CD8-positive, alpha-beta memory T cell (primary cell): Measurements from ENCODE around the gene KPNA1. TPM values are rescaled to one million over a fixed set of nuclear protein-coding genes. Genes with fewer than 3 reads are reported as not detected.

ENCODE experiments used
- CTCF ChIA-PET: fragments of 350-600 bp; sonication (Branson Sonifier 250); formaldehyde crosslinking; loops from one replicate; lab custom pipeline; 2021; ENCODE audit warnings: antibody characterized with exemption; lab: Charles Lee
- POLR2A ChIA-PET: fragments of 350-600 bp; sonication (Branson Sonifier 250); formaldehyde crosslinking; loops from one replicate; lab custom pipeline; 2021; ENCODE audit warnings: antibody characterized with exemption; lab: Charles Lee
- DNase-seq, 5 donors: peaks; one replicate each; pipeline versions ENCODE4 v3.0.0 to v3.0.0-alpha.2; 2020 to 2022; ENCODE audit warnings: mixed read lengths in 1 of 5
- H3K27ac ChIP-seq: one replicate; pipeline ENCODE4 v1.7.0; 2013; ENCODE audit warnings: low read depth, mild to moderate bottlenecking, low read length, moderate library complexity
- H3K27me3 ChIP-seq: 2 replicates; pipeline ENCODE4 v1.7.0; 2013; ENCODE audit warnings: low read length, mild to moderate bottlenecking; ENCODE audit not compliant: insufficient read depth, poor library complexity, severe bottlenecking
- H3K36me3 ChIP-seq: 2 replicates; pipeline ENCODE4 v1.7.0; 2013; ENCODE audit warnings: mild to moderate bottlenecking, low read length, moderate library complexity; ENCODE audit not compliant: insufficient read depth
- H3K4me1 ChIP-seq: 2 replicates; pipeline ENCODE4 v1.7.0; 2013; ENCODE audit warnings: mild to moderate bottlenecking, low read length, moderate library complexity; ENCODE audit not compliant: insufficient read depth
- H3K4me3 ChIP-seq: 2 replicates; pipeline ENCODE4 v1.7.0; 2013; ENCODE audit warnings: mild to moderate bottlenecking, low read length
- H3K9me3 ChIP-seq: 2 replicates; pipeline ENCODE4 v1.7.0; 2013; ENCODE audit warnings: mild to moderate bottlenecking, low read length
- H3K27ac Mint-ChIP-seq, 8 donors: one replicate each; pipeline ENCODE4 v1.8.0; 2020 to 2021; ENCODE audit warnings: mixed read lengths in 8 of 8, mild to moderate bottlenecking in 6 of 8, inconsistent platforms in 3 of 8, moderate library complexity in 3 of 8
- H3K27me3 Mint-ChIP-seq, 2 donors: one replicate each; pipeline ENCODE4 v1.8.0; 2020 to 2021; ENCODE audit warnings: mixed read lengths in 2 of 2, mild to moderate bottlenecking in 1 of 2, moderate library complexity in 1 of 2
- H3K36me3 Mint-ChIP-seq, 3 donors: one replicate each; pipeline ENCODE4 v1.8.0; 2020 to 2021; ENCODE audit warnings: mixed read lengths in 3 of 3, inconsistent platforms in 1 of 3, mild to moderate bottlenecking in 1 of 3
- H3K4me1 Mint-ChIP-seq, 3 donors: one replicate each; pipeline ENCODE4 v1.8.0; 2020 to 2021; ENCODE audit warnings: mixed read lengths in 3 of 3, inconsistent platforms in 1 of 3, mild to moderate bottlenecking in 1 of 3
- H3K4me3 Mint-ChIP-seq, 7 donors: one replicate each; pipeline ENCODE4 v1.8.0; 2020 to 2021; ENCODE audit warnings: mixed read lengths in 7 of 7, mild to moderate bottlenecking in 6 of 7, moderate library complexity in 4 of 7, inconsistent platforms in 2 of 7
- H3K9me3 Mint-ChIP-seq, 5 donors: one replicate each; pipeline ENCODE4 v1.8.0; 2020 to 2022; ENCODE audit warnings: mixed read lengths in 5 of 5, mild to moderate bottlenecking in 3 of 5, moderate library complexity in 2 of 5, inconsistent platforms in 1 of 5
- polyA plus RNA-seq: library from polyadenylated mRNA; unstranded; fragments of 300-500 nt; fragmentation: Illumina TruSeq; gene quantifications from one replicate; pipeline ENCODE4 v1.2.3, GENCODE V29; 2021
- total RNA-seq, 2 experiments: library from RNA; stranded (reverse); gene quantifications; one replicate each; pipeline ENCODE4 v1.2.3, GENCODE V29; 2021

Gene KPNA1
- total and polyA plus RNA-seq, 3 experiments from 2014 or later = 49.1 to 60.4 (median 58.6) TPM

GRCh38 chr3:122427857-122428471, 86.8 kb downstream of the KPNA1 start:
- no peak for DNase-seq
- Histone ChIP-seq H3K4me3 (no peak overlapping the region), H3K9me3 (no peaks in the 10 kb centered on the region), H3K27ac (no peak overlapping the region), H3K27me3 (no peaks in the 10 kb centered on the region), H3K4me1 (no peaks in the 10 kb centered on the region), H3K36me3 (peaks cover 23% of the 10 kb centered on the region)
- CTCF ChIA-PET = no interaction called here
- POLR2A ChIA-PET = no interaction called here
- Mint-ChIP-seq H3K27ac (peak overlapping the region in 7 of 8 donors; percentile 2 to 66 (median 41)), H3K27me3 (no peaks in the 10 kb centered on the region), H3K4me3 (no peak overlapping the region), H3K36me3 (peaks cover 33 to 87% (median 35%) of the 10 kb centered on the region in 3 donors), H3K9me3 (peaks cover 0 to 13% (median 7%) of the 10 kb centered on the region in 5 donors), H3K4me1 (peaks cover 2 to 29% (median 16%) of the 10 kb centered on the region in 3 donors)

DNA sequence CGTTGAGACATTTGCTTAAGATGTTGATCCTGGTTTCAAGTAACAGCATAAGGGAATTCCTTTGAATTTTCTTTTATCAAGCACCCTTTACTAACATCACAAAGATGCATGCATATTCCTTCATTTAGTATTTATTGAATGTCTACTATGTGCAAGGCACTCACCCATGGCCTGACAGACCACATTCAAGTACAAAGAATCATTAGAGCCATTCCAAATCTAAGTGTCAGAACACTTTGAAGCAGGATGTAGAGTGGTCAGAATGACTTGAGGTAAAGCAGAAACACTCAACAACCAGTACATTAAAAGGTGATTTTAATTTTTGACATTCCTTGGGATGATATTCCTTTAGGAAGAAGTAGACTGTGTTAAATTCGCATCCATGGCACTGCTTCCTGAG, 92.9 kb downstream of the KPNA1 start:
- ChIA-PET CTCF (interaction anchor here (1.0 kb wide), 1 partner anchor 37 kb away, joined by 3 read pairs; the partner anchor contains the start of gene FAM162A), POLR2A (no interaction called here)
- H3K9me3 Mint-ChIP-seq = no peaks in the 10 kb centered on the region
- H3K27ac ChIP-seq = no peak overlapping the region
- DNase-seq = no peak
- H3K36me3 ChIP-seq = peaks cover 17% of the 10 kb centered on the region
- H3K27me3 ChIP-seq = no peaks in the 10 kb centered on the region
- H3K27ac Mint-ChIP-seq = peak overlapping the region in 2 of 8 donors; percentile 15 to 17
- no peak overlapping the region for H3K4me3 ChIP-seq
- no peaks in the 10 kb centered on the region for H3K27me3 Mint-ChIP-seq
- H3K36me3 Mint-ChIP-seq = peaks cover 7 to 62% (median 12%) of the 10 kb centered on the region in 3 donors
- H3K4me1 Mint-ChIP-seq = peaks cover 8 to 33% (median 19%) of the 10 kb centered on the region in 3 donors
- H3K4me1 ChIP-seq = peaks cover 10% of the 10 kb centered on the region
- peak overlapping the region in 1 of 7 donors; percentile 25 for H3K4me3 Mint-ChIP-seq
- H3K9me3 ChIP-seq = no peaks in the 10 kb centered on the region

DNA sequence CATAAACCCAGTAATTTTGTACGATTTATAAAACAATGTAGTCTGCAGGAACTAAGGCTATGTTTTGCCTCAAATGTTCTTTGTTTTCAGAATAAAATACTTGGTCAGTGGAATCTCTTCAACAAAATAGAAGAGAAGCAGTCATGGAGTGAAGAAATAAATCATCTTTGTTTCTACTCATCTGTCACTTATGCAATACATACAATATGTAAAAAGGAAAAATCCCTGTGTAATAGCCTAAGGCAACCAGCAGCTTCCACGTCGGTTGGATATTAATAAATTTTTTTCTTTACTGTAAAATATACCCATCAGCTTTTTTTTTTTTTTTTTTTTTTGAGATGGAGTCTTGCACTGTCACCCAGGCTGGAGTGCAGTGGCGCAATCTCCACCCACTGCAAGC, 93.6 kb downstream of the KPNA1 start:
- CTCF ChIA-PET = interaction anchor here (1.0 kb wide), 1 partner anchor 37 kb away, joined by 3 read pairs; the partner anchor contains the start of gene FAM162A
- H3K27ac Mint-ChIP-seq = peak overlapping the region in 1 of 8 donors; percentile 26

GRCh38 chr3:122416966-122417365, 97.8 kb downstream of the KPNA1 start:
- Mint-ChIP-seq H3K27ac (peak overlapping the region; percentile 97 to 100 (median 100)), H3K4me1 (peaks cover 42 to 66% (median 63%) of the 10 kb centered on the region in 3 donors), H3K27me3 (peaks cover 0 to 4% of the 10 kb centered on the region in 2 donors), H3K9me3 (no peaks in the 10 kb centered on the region), H3K4me3 (peak overlapping the region; percentile 93 to 100 (median 97)), H3K36me3 (peaks cover 0 to 49% (median 8%) of the 10 kb centered on the region in 3 donors)
- ChIA-PET CTCF (interaction anchor here (0.7 to 2.0 kb wide), 5 partner anchors 31 to 263 kb away, joined by 3 to 9 read pairs (median 5); partner anchors contain the start of genes FAM162A and KPNA1), POLR2A (interaction anchor here (2.3 to 3.4 kb wide), 3 partner anchors 15 to 97 kb away, joined by 11 to 45 read pairs (median 27); partner anchors contain the start of genes FAM162A, KPNA1 and MIX23)
- Histone ChIP-seq H3K27me3 (no peaks in the 10 kb centered on the region), H3K27ac (peak overlapping the region; percentile 91), H3K4me1 (peaks cover 27% of the 10 kb centered on the region), H3K36me3 (no peaks in the 10 kb centered on the region), H3K9me3 (no peaks in the 10 kb centered on the region), H3K4me3 (peak overlapping the region; percentile 74)
- DNase-seq = no peak

More for the DNA sequence above, 93.6 kb downstream of the KPNA1 start:
- peaks cover 6 to 62% (median 6%) of the 10 kb centered on the region in 3 donors for H3K36me3 Mint-ChIP-seq
- POLR2A ChIA-PET = no interaction called here
- H3K4me1 ChIP-seq = peaks cover 13% of the 10 kb centered on the region
- no peak for DNase-seq
- H3K27ac ChIP-seq = no peak overlapping the region
- no peak overlapping the region for H3K4me3 ChIP-seq
- H3K9me3 ChIP-seq = no peaks in the 10 kb centered on the region
- no peaks in the 10 kb centered on the region for H3K27me3 ChIP-seq
- H3K9me3 Mint-ChIP-seq = no peaks in the 10 kb centered on the region
- H3K27me3 Mint-ChIP-seq = peaks cover 0 to under 1% of the 10 kb centered on the region in 2 donors
- peaks cover 15 to 38% (median 26%) of the 10 kb centered on the region in 3 donors for H3K4me1 Mint-ChIP-seq
- peaks cover 9% of the 10 kb centered on the region for H3K36me3 ChIP-seq
- peak overlapping the region in 1 of 7 donors; percentile 25 for H3K4me3 Mint-ChIP-seq

DNA sequence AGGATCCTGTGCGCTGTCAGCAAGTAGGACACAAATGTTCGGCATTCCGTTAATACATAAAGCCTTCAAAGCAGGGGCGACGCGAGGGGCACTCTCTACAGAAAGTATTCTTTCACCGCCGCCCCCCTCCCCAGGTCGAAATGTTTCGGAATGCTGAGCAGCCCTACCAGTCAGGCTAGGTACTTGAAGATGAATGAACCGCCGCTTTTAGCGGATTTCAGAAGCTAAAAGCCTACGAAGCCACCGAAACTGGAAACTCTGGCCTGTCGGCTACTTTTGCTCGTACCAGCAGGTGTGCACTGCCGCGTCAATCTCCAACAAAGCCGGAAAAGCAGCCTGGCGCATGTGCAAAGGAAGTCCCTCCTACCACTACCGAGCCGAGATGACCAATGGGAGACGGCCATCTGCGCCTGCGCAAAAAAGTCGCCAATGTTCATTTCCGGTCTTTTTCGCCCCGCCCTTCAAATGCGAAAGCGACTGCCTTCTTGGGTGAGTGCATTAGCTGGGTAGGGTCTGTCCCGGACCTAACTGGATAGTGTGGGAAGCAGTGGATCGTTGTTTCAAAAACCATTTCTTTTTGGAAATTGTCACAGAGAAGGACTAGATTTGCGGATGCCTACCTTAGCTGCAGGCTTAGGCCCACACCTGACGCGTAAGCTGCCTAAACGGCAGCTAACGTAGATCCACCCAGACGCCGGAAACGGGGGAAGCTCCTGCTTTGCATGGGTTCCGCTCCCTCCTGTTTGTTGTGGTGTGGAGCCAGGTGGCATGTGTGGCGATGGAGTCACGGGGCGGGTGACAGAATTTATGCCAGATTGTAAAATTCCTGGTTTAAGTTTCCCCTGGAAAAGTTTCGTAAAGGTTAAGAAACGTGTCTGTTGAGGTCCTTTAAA, 98.7 kb downstream of the KPNA1 start, which contains the start of gene WDR5B:
Gene WDR5B (minus strand): TSS at position 301 of the 893 bp plus-strand sequence. CDS start 534 bp downstream, outside the sequence.
- no peaks in the 10 kb centered on the region for H3K9me3 ChIP-seq
- Mint-ChIP-seq H3K36me3 (peaks cover 0 to 47% (median 8%) of the 10 kb centered on the region in 3 donors), H3K9me3 (no peaks in the 10 kb centered on the region), H3K4me3 (peak within 1 kb of the TSS; percentile 93 to 100 (median 97)), H3K4me1 (peaks cover 42 to 69% (median 65%) of the 10 kb centered on the region in 3 donors), H3K27ac (peak within 1 kb of the TSS; percentile 97 to 100 (median 100)), H3K27me3 (peaks cover 0 to 4% of the 10 kb centered on the region in 2 donors)
- no peaks in the 10 kb centered on the region for H3K27me3 ChIP-seq
- peak within 1 kb of the TSS; percentile 91 for H3K27ac ChIP-seq
- H3K4me3 ChIP-seq = peak within 1 kb of the TSS; percentile 74
- peaks cover 27% of the 10 kb centered on the region for H3K4me1 ChIP-seq
- CTCF ChIA-PET = interaction anchor here (1.2 to 2.7 kb wide), 6 partner anchors 22 to 264 kb away, joined by 3 to 17 read pairs (median 7); partner anchors contain the start of genes FAM162A and KPNA1
- DNase-seq = peak; percentile 97 to 99 (median 98)
- POLR2A ChIA-PET = interaction anchor here (1.5 to 3.4 kb wide), 4 partner anchors 16 to 98 kb away, joined by 4 to 45 read pairs (median 19); partner anchors contain the start of genes FAM162A, KPNA1 and MIX23
- H3K36me3 ChIP-seq = no peaks in the 10 kb centered on the region

DNA sequence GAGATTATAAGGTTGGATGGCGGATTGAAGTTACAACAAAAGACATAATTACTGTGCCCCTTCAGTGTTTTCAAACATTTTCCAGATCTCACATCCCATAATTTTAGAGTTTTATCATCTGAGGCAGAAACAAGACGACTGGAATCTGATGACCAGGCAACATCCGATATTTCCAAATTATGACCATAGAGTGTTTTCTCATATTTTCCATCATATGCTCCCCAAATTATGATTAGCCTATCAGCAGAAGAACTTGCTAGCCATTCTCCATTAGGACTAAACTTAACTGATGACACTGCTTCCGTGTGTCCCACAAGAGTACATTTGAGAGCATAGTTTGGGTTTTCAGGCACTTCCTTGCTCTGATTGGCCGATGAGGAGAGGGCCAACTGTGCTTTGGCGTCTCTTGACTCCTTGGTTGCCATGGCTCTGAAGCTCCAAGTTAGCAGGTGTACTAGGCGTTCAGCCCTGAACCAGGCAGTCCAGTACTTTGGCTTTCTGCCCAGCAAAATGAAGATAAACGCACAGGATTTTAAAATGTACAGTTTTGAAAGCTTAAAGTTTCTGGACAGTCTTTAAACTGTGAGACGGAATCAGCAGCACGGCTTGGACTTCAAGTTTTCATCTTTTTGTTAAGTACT, 99.5 kb downstream of the KPNA1 start:
- Mint-ChIP-seq H3K36me3 (peaks cover 0 to 51% (median 11%) of the 10 kb centered on the region in 3 donors), H3K4me1 (peaks cover 39 to 67% (median 66%) of the 10 kb centered on the region in 3 donors), H3K27ac (peak overlapping the region; percentile 97 to 100 (median 100)), H3K4me3 (peak overlapping the region; percentile 93 to 100 (median 97)), H3K27me3 (peaks cover 0 to 4% of the 10 kb centered on the region in 2 donors), H3K9me3 (no peaks in the 10 kb centered on the region)
- H3K4me1 ChIP-seq = peaks cover 27% of the 10 kb centered on the region
- ChIA-PET CTCF (interaction anchor here (1.9 to 2.7 kb wide), 3 partner anchors 22 to 264 kb away, joined by 8 to 17 read pairs (median 9); partner anchors contain the start of gene FAM162A), POLR2A (interaction anchor here (1.5 to 3.4 kb wide), 4 partner anchors 17 to 99 kb away, joined by 4 to 45 read pairs (median 19); partner anchors contain the start of genes FAM162A, KPNA1 and MIX23)
- H3K9me3 ChIP-seq = no peaks in the 10 kb centered on the region
- peaks cover 7% of the 10 kb centered on the region for H3K36me3 ChIP-seq
- H3K27me3 ChIP-seq = no peaks in the 10 kb centered on the region
- peak; percentile 4 to 68 (median 48) for DNase-seq
- peak overlapping the region; percentile 91 for H3K27ac ChIP-seq
- peak overlapping the region; percentile 74 for H3K4me3 ChIP-seq

- peak overlapping the region; percentile 93 to 100 (median 97) for H3K4me3 Mint-ChIP-seq
- Histone ChIP-seq H3K27me3 (no peaks in the 10 kb centered on the region), H3K4me1 (peaks cover 27% of the 10 kb centered on the region), H3K27ac (no peak overlapping the region), H3K36me3 (peaks cover 15% of the 10 kb centered on the region), H3K4me3 (no peak overlapping the region), H3K9me3 (no peaks in the 10 kb centered on the region)
- DNase-seq = no peak
- H3K9me3 Mint-ChIP-seq = no peaks in the 10 kb centered on the region
- peak overlapping the region; percentile 65 to 100 (median 100) for H3K27ac Mint-ChIP-seq
- H3K27me3 Mint-ChIP-seq = peaks cover 0 to 4% of the 10 kb centered on the region in 2 donors
- H3K36me3 Mint-ChIP-seq = peaks cover 0 to 55% (median 14%) of the 10 kb centered on the region in 3 donors
- peaks cover 39 to 63% (median 62%) of the 10 kb centered on the region in 3 donors for H3K4me1 Mint-ChIP-seq
- POLR2A ChIA-PET = no interaction called here
- CTCF ChIA-PET = interaction anchor here (2.7 kb wide), 1 partner anchor 30 kb away, joined by 17 read pairs; the partner anchor contains the start of gene FAM162A
These were observed 100.3 kb downstream of the KPNA1 start for GRCh38 chr3:122414391-122414790.
